GM21576 (cell line): ENCODE measurements around the gene KPTN.

Experiments
- ATAC-seq: cut with Tn5 transposase; IDR thresholded peaks from one replicate; pipeline ENCODE4 v1.9.1; 2021; ENCODE audit warnings: mild to moderate bottlenecking, moderate library complexity; ENCODE audit not compliant: unreplicated experiment

Gene KPTN

GRCh38 chr19:47436712-47437401, 47.2 kb downstream of the KPTN start:
- no peak for ATAC-seq

GRCh38 chr19:47435883-47436417, 48.1 kb downstream of the KPTN start:
- ATAC-seq = no peak

GRCh38 chr19:47435196-47435595, 48.8 kb downstream of the KPTN start:
- no peak for ATAC-seq

- ATAC-seq = no peak
These were observed 49.9 kb downstream of the KPTN start for GRCh38 chr19:47434088-47434487.

GRCh38 chr19:47433121-47433520, 50.9 kb downstream of the KPTN start:
- no peak for ATAC-seq

- no peak for ATAC-seq
These were observed 51.5 kb downstream of the KPTN start for GRCh38 chr19:47432499-47432898.

- no peak for ATAC-seq
These were observed 51.9 kb downstream of the KPTN start for GRCh38 chr19:47432091-47432490.

GRCh38 chr19:47430041-47430802, 53.8 kb downstream of the KPTN start:
- ATAC-seq = no peak

- no peak for ATAC-seq
These were observed 54.8 kb downstream of the KPTN start for GRCh38 chr19:47429140-47429793.

GRCh38 chr19:47428177-47428894, 55.7 kb downstream of the KPTN start:
- ATAC-seq = no peak

- no peak for ATAC-seq
These were observed 56.5 kb downstream of the KPTN start for GRCh38 chr19:47427241-47428176.
